ENCODE measurements around the gene FAM163B.
"Not testable (repeated sequence)": the region's sequence is repeated elsewhere in the genome, so short reads cannot be mapped to it uniquely, and the experiment has no call there.

FAM163B gene

GRCh38 chr9:133569891-133570690, 39.1 kb downstream of the FAM163B start:
- no peak for DNase-seq (ENCODE audit: low read depth, low spot score)

- DNase-seq (ENCODE audit: low read depth, low spot score), result no peak
These were observed 39.9 kb downstream of the FAM163B start for GRCh38 chr9:133569121-133569785.

DNA sequence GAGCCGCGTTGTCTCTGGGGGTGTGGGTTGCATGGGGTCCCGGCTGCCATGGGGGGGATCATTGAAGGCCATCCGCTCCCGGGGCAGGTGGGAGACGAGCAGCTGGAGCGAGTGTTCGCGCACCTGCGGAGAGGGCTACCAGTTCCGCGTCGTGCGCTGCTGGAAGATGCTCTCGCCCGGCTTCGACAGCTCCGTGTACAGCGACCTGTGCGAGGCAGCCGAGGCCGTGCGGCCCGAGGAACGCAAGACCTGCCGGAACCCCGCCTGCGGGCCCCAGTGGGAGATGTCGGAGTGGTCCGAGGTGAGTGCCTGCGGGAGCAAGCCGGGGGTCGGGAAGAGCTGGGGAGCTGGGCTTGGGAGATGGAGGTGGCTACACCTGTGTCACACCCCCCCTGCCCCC, 41.0 kb downstream of the FAM163B start:
- no peak for DNase-seq (ENCODE audit: low read depth, low spot score)

GRCh38 chr9:133566817-133567216, 42.4 kb downstream of the FAM163B start:
- no peak for DNase-seq (ENCODE audit: low read depth, low spot score)

- DNase-seq (ENCODE audit: low read depth, low spot score), result no peak
These were observed 42.8 kb downstream of the FAM163B start for GRCh38 chr9:133566382-133566781.

- DNase-seq (ENCODE audit: low read depth, low spot score), result no peak
These were observed 44.6 kb downstream of the FAM163B start for GRCh38 chr9:133564451-133565116.

DNA sequence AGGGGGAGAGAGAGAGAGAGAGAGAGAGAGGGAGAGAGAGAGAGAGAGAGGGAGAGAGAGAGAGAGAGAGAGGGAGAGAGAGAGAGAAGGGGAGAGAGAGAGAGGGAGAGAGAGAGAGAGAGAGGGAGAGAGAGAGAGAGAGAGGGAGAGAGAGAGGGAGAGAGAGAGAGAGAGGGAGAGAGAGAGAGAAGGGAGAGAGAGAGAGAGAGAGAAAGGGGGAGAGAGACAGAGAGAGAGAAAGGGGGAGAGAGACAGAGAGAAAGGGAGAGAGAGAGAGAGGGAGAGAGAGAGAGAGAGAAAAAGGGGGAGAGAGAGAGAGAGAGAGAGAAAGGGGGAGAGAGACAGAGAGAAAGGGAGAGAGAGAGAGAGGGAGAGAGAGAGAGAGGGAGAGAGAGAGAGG, 45.4 kb downstream of the FAM163B start:
- not testable (repeated sequence) for DNase-seq (ENCODE audit: low read depth, low spot score)

DNA sequence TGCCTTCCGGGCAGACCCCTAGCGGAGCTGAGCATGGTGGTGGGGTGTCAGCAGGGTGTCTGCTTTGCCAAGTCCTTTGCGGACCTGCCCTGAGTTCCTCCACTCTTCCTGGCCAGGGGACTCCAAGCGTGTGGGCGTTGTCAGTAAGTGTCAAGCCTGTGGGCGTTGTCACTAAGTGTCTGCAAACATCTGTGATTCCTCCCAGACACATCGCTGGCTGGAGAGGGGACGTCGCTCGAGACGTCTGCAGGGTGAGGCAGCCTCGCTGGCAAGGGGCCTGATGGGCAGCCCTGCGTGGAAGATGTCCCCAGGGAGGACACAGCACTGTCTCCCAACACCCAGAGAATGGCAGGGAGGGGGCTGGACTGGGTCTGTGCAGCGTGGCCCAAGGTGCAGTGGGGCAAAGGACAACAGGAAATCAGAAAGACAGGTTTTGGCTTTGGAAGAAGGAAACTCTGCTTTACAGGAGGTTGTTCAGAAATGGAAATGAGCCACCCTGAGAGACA, 45.8 kb downstream of the FAM163B start:
- DNase-seq (ENCODE audit: low read depth, low spot score), result no peak

GRCh38 chr9:133562611-133563290, 46.4 kb downstream of the FAM163B start:
- no peak for DNase-seq (ENCODE audit: low read depth, low spot score)

GRCh38 chr9:133561976-133562554, 47.1 kb downstream of the FAM163B start:
- no peak for DNase-seq (ENCODE audit: low read depth, low spot score)

DNA sequence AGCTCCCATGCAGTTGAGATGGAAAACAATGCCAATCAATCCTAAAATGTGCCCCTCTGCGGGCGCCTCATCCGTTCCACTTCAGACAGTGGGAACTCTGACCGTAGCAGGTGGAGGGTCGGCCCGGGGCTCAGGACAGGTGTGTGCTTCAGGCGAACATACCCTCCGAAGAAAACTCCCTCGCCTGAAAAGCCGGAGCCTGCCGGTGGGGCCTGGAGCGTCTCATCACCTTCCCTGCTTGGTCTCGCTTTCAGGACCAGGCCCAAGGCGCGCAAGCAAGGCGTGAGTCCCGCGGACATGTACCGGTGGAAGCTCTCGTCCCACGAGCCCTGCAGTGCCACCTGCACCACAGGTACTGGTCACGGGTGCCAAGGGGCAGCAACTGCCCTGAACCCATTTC, 48.2 kb downstream of the FAM163B start:
- DNase-seq (ENCODE audit: low read depth, low spot score), result no peak

DNA sequence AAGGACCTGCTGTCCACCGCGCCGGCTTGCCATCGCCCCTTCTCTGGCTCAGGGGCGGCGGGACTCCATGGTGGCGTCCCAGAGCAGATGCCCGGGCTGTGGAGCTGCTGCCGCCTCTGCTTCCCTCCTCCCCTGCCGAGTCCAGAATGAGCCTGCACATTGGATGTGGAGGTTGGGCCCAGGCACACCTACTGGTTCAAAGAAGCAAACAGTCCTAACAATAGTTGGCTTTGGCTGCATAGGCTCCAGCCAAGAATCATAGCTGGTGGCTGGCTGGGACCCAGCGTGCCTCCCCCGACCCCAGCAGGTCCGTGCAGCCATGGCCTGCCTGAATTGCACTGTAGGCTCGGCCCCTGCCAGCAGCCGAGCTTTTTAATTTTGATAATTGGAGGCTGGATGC, 48.9 kb downstream of the FAM163B start:
- DNase-seq (ENCODE audit: low read depth, low spot score), result no peak

- DNase-seq (ENCODE audit: low read depth, low spot score), result no peak
These were observed 50.7 kb downstream of the FAM163B start for GRCh38 chr9:133558191-133559126.

GRCh38 chr9:133557581-133557980, 51.6 kb downstream of the FAM163B start:
- DNase-seq (ENCODE audit: low read depth, low spot score), result no peak

- DNase-seq (ENCODE audit: low read depth, low spot score), result no peak
These were observed 52.8 kb downstream of the FAM163B start for GRCh38 chr9:133556354-133556753.

DNA sequence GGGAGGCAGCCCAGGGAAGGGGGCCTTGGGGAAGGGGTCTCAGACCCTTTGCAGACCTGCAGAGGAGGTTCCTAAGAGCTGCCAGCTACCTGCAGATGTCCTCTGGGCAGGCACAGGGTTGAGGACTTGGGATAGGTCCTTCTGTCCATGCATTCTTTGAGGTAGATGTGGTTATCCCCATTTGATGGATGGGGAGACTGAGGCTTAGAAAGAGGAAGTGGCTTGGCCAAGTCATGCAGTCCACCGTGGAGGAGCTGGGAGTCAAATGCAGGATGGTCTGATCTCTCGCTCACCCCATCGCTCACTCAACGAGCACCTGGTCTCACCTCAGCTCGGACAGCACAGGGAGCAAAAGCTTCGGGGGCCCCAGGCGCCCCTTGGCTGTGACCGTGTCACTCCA, 54.5 kb downstream of the FAM163B start:
- DNase-seq (ENCODE audit: low read depth, low spot score), result no peak

DNA sequence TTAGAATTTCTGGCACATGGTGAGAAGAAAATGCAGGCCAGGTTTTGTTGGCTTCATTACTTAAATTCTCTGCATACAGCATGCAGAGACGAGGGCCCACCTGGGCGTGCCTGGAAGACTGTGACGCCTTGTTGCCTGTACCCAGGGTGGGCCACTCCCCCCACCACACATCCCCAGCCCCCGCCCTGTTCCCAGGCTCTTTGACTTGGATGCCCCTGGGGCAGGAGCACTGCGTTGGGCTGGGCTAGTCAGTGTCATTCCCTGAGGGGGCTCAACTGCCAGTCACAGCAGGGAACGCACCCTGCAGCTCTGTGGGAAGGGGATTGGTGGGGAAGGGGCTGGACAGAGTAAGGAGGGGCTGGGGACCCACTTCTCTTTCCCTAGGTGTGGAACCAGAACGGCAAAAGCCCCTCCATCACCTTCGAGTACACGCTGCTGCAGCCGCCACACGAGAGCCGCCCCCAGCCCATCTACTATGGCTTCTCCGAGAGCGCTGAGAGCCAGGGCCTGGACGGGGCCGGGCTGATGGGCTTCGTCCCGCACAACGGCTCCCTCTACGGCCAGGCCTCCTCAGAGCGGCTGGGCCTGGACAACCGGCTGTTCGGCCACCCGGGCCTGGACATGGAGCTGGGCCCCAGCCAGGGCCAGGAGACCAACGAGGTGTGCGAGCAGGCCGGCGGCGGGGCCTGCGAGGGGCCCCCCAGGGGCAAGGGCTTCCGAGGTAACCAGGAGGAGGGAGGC, 55.0 kb downstream of the FAM163B start:
- no peak for DNase-seq (ENCODE audit: low read depth, low spot score)

DNA sequence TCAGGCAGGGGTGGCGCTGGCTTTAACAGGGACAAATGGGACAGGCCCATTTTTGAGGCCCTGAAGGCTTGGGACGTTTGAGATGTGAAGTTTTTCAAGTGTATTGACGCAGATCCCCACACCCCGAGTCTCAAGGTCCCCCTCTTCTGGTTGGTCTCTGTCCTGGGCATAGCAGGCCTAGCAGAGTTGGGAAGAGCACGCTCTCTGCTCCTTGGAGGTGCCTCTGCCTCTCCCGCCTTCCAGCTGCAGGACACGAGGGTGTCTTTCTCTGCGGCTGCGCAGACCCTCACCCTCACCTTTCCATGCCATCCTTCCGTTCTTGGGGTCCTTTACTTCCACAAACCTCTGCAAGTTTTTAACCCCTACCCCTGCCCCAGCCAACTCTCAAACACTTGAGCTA, 56.1 kb downstream of the FAM163B start:
- no peak for DNase-seq (ENCODE audit: low read depth, low spot score)

DNA sequence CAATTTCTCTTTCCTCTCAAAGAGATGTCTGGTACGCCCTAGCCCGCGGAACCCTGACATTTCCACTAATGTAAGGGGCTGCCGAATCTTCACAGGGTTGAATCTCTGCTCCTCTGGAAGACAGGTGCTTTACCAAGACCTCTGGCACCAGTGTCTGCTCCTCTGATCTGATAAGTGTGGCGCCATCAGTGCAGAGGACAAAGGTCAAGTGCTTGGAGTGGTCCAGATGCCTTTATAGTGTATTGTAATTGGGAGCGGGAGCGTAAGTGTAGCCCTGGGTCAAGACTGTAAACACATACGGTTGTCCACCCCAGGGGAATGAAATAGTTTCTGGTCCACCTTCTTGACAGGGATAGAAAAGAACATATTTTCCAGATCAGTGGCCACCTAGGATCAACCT, 57.0 kb downstream of the FAM163B start:
- no peak for DNase-seq (ENCODE audit: low read depth, low spot score)

- no peak for DNase-seq (ENCODE audit: low read depth, low spot score)
These were observed 57.7 kb downstream of the FAM163B start for GRCh38 chr9:133551446-133551845.

All from activated naive CD8-positive, alpha-beta T cell treated with anti-CD3 and anti-CD28 coated beads, Interleukin-2, amount 50 U/mL, for 16 hours (primary cell).